Lower leg skin (tissue), 4 donors: Measurements from ENCODE around the gene FUT6. TPM values are rescaled to one million over a fixed set of nuclear protein-coding genes. Genes with fewer than 3 reads are reported as not detected.
"Not testable (repeated sequence)": the region's sequence is repeated elsewhere in the genome, so short reads cannot be mapped to it uniquely, and the experiment has no call there.

ENCODE experiments used
- DNase-seq, 2 donors: peaks; one replicate each; pipeline ENCODE4 v3.0.0-alpha.2; 2019; ENCODE audit warnings: low spot score in 2 of 2
- H3K4me3 ChIP-seq: fragments of 200-600 bp; sonication (generic); 2 replicates; pipeline ENCODE4 v1.5.1; 2017; ENCODE audit warnings: mild to moderate bottlenecking, low read depth; ENCODE audit not compliant: poor library complexity, severe bottlenecking
- POLR2A ChIP-seq, 2 donors: fragments of 450-650 bp; IDR thresholded peaks; one replicate each; pipeline ENCODE4 v1.6.1; 2016 to 2017; ENCODE audit warnings: antibody characterized with exemption in 2 of 2, mild to moderate bottlenecking in 1 of 2, moderate library complexity in 1 of 2
- WGBS, 2 donors: methylation state at CpG; one replicate each; pipeline ENCODE4 v1.1.5; 2018; 5-methylcytosine and 5-hydroxymethylcytosine counted together
- intact Hi-C: fragments of 100-400 bp; cut with DNase I; formaldehyde crosslinking; loops from one replicate; pipeline ENCODE4 v1.15.0; 2023; ENCODE audit warnings: low total_unique reads
- total RNA-seq, 4 donors: library from RNA; depleted of rRNA; stranded (reverse); fragments of >200 nt; gene quantifications; one replicate each; pipeline ENCODE4 v1.1.0, GENCODE V29; 2016
- TF ChIP-seq, protein P1 (sequence below), 3 donors: fragments of 450-650 bp; IDR thresholded peaks; one replicate each; pipeline ENCODE4 v1.5.1; 2016; ENCODE audit warnings: antibody characterized with exemption in 3 of 3, mild to moderate bottlenecking in 3 of 3, moderate library complexity in 2 of 3

FUT6 gene, protein sequence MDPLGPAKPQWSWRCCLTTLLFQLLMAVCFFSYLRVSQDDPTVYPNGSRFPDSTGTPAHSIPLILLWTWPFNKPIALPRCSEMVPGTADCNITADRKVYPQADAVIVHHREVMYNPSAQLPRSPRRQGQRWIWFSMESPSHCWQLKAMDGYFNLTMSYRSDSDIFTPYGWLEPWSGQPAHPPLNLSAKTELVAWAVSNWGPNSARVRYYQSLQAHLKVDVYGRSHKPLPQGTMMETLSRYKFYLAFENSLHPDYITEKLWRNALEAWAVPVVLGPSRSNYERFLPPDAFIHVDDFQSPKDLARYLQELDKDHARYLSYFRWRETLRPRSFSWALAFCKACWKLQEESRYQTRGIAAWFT
- under 1 TPM in 2 of 4 donors, not detected in 2; 0.23 to 0.29 TPM for total RNA-seq

DNA sequence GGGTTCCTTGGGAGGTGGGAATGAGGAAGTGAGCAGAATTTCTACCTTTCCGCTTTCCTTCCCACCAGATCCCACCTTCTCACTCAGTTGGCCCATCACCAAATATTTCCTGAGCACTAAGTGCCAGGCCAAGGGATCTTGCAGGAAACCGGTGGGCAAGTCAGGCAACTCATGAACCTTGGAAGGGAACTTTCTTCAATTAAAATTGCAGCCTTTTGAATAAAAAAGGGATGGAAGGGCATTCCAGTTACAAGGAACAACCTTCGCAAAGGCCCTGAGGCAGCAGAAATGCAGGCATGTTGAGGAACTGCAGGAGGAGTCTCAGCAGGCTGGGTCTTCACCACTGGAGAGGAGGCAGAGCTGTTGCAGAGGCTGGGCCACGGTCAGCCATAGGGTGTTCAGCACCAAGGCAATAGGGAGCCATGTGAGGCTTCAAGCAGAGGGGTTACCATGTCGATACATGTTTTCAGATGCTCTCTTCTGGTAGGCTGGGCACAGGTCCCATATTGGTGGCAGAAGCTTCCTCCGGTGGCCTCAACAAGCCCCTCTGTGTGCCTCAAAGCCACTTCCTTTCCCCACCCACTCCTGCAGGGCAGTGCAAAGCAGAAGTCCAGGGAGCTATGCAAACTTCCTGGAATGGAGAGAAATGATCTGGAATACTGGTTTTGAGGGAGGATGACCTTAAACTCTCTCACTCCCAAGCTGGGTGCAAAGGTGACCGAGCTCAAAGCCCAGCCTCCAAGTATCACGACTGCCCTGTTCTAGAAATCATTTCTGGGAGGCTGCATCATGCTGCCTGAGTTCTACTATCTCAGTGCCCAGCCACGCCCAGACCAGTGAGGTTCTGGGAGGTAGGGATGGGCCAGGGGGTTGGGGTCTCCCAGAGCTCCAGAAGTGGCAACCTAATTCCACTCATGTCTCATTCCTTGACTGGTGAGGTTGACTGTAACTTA, at the start of gene FUT6:
FUT6 (minus strand) TSS at position 638 of the 953 bp plus-strand sequence. CDS start 7,135 bp downstream, outside the sequence.
- DNase-seq: no peak
- H3K4me3 ChIP-seq: no peak within 1 kb of the TSS
- intact Hi-C loops: no loop called here
- WGBS, 2 donors: 77 to 81% methylated on average over 9 of the region's 9 CpGs
- TF ChIP-seq, protein P1, sequence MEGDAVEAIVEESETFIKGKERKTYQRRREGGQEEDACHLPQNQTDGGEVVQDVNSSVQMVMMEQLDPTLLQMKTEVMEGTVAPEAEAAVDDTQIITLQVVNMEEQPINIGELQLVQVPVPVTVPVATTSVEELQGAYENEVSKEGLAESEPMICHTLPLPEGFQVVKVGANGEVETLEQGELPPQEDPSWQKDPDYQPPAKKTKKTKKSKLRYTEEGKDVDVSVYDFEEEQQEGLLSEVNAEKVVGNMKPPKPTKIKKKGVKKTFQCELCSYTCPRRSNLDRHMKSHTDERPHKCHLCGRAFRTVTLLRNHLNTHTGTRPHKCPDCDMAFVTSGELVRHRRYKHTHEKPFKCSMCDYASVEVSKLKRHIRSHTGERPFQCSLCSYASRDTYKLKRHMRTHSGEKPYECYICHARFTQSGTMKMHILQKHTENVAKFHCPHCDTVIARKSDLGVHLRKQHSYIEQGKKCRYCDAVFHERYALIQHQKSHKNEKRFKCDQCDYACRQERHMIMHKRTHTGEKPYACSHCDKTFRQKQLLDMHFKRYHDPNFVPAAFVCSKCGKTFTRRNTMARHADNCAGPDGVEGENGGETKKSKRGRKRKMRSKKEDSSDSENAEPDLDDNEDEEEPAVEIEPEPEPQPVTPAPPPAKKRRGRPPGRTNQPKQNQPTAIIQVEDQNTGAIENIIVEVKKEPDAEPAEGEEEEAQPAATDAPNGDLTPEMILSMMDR (IDR thresholded peaks at IDR 0.05): no peak
- TF ChIP-seq POLR2A (IDR thresholded peaks at IDR 0.05): no peak

DNA sequence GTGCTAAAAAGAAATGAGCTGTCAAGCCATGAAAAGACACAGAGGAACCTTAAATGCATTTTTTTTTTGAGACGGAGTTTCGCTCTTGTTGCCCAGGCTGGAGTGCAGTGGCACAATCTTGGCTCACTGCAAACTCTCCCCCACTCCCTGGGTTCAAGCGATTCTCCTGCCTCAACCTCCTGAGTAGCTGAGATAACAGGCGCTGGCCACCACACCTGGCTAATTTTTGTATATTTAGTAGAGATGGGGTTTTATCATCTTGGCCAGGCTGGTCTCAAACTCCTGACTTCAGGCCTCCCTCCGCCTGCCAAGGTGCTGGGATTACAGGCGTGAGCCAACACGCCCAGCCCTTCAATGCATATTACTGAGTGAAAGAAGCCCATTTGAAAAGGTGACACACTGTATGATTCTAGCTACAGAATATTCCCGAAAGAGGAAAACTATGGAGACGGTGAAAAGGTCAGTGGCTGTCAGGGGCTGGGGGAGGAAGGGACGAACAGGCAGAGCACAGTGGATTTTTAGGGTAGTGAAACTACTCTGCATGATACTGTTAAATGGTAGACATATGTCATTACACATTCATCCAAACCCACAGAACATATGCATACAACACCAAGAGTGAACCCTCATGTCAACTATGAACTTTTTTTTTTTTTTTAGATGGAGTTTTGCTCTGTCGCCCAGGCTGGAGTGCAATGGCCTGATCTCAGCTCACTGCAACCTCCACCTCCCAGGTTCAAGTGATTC, 44.7 kb upstream of the FUT6 start:
- H3K4me3 ChIP-seq, DNase-seq, intact Hi-C loops: not testable (repeated sequence)
- 56 to 57% methylated on average over 11 of the region's 11 CpGs for WGBS, 2 donors

DNA sequence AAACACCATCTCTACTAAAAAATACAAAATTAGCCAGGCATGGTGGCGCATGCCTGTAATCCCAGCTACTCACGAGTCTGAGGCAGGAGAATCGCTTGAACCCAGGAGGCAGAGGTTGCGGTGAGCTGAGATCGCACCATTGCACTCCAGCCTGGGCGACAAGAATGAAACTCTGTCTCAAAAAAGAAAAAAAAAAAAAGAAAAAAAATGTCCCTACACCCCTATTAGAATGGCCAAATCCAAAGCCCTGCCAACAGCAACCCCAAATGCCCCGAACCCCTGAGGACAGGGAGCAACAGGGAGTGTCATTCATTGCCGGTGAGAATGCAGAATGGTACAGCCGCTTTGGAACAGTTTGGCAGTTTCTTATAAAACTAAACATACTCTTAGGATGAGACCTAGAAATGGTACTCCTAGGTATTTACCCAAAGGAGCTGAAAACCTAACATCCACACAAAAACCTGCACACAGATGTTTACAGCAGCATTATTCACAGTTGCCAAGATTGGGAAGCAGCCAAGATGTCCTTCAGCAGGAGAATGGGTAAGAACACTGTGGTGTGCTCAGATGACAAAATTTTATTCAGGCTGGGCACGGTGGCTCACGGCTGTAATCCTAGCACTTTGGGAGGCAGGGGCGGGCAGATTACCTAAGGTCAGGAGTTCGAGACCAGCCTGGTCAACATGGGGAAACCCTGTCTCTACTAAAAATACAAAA, 43.8 kb upstream of the FUT6 start:
- intact Hi-C loops, DNase-seq, H3K4me3 ChIP-seq: not testable (repeated sequence)
- 58 to 69% methylated on average over 13 of the region's 13 CpGs for WGBS, 2 donors

DNA sequence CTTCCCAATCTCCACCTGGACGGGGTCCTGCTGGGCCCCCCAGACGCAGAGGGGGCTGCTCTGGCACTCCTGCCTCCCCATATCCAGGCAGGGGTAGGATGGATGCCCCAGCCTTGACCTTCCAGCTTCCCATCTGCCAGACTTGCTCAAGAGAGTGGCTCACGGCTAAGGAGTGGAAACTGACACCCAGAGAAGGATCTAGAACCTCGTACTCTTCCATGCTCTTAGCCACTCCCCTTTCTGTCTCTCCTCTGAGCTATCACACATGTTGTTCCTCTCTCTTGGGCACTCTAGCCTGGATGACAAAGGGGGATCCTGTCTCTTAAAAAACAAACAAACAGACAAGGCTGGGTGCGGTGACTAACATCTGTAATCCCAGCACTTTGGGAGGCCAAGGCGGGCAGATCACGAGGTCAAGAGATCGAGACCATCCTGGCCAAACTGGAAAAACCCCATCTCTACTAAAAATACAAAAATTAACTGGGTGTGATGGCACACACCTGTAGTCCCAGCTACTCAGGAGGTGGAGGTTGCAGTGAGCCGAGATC, 43.0 kb upstream of the FUT6 start:
- DNase-seq: no peak
- H3K4me3 ChIP-seq: no peak overlapping the region
- 61 to 64% methylated on average over 9 of the region's 9 CpGs for WGBS, 2 donors
- intact Hi-C loops: no loop called here
- no peak for TF ChIP-seq POLR2A (IDR thresholded peaks at IDR 0.05)
- TF ChIP-seq, protein P1 (IDR thresholded peaks at IDR 0.05): no peak

DNA sequence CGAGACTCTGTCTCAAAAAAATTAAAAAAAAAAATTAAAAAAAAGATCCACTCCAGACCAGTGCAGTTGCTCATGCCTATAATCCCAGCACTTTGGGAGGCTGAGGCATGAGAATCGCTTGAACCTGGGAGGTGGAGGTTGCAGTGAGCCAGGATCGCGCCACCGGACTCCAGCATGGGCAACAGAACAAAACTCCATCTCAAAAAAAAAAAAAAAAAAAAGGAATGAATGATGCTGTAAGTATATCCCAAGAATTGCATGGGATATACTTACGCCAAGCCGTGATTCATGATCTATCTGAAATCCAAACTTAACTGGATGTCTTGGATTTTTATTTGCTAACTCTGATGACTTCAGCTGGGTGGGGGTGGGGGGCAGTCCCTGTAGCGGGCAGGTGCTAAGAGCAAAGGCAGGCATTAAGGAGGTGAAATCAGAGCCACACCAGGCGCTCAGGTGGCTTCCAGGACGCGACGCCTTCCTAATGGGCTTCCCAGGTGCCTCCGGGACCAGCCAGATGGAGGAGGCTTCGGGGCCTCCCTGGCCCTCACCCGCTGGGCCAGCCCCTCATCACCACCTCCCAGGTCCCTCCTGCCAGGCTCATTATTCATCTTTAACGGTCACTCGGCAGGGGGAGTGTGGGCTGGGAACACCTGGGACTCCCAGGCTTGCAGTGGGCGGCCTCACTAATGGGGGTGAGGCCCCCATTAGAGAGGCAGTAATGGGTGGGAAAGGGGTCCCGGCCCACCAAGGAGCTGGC, 42.2 kb upstream of the FUT6 start:
- intact Hi-C loops: no loop called here
- no peak overlapping the region for H3K4me3 ChIP-seq
- TF ChIP-seq, protein P1 (IDR thresholded peaks at IDR 0.05): no peak
- TF ChIP-seq POLR2A (IDR thresholded peaks at IDR 0.05): no peak
- DNase-seq: no peak
- WGBS, 2 donors: 72% methylated on average over 19 of the region's 19 CpGs
